Stomach (tissue), 4 donors: ENCODE data around the gene RGS19.

Experiments
- EP300 ChIP-seq: sonication (generic); formaldehyde crosslinking; IDR thresholded peaks from one replicate; pipeline ENCODE4 v1.6.1; 2017; ENCODE audit warnings: antibody characterized with exemption
- POLR2A ChIP-seq, 4 donors: fragments of 450-650 bp; IDR thresholded peaks; one replicate each; pipeline ENCODE4 v1.6.1; 2016; ENCODE audit warnings: antibody characterized with exemption in 4 of 4, control low read depth in 2 of 4, mild to moderate bottlenecking in 1 of 4, moderate library complexity in 1 of 4
- POLR2AphosphoS5 ChIP-seq, 3 donors: sonication (generic); formaldehyde crosslinking; IDR thresholded peaks; one replicate each; pipeline ENCODE4 v1.6.1; 2016; ENCODE audit warnings: antibody characterized with exemption in 3 of 3
- TF ChIP-seq, protein P1 (sequence below), 7 experiments: fragments of 450-650 bp in 4 of 7; fragments of 200-600 bp in 3 of 7; sonication (generic) in 3 of 7; IDR thresholded peaks; one replicate each; pipeline ENCODE4 v1.5.1; 2016 to 2019; ENCODE audit warnings: antibody characterized with exemption in 7 of 7, control low read depth in 2 of 7, mild to moderate bottlenecking in 1 of 7

DNA sequence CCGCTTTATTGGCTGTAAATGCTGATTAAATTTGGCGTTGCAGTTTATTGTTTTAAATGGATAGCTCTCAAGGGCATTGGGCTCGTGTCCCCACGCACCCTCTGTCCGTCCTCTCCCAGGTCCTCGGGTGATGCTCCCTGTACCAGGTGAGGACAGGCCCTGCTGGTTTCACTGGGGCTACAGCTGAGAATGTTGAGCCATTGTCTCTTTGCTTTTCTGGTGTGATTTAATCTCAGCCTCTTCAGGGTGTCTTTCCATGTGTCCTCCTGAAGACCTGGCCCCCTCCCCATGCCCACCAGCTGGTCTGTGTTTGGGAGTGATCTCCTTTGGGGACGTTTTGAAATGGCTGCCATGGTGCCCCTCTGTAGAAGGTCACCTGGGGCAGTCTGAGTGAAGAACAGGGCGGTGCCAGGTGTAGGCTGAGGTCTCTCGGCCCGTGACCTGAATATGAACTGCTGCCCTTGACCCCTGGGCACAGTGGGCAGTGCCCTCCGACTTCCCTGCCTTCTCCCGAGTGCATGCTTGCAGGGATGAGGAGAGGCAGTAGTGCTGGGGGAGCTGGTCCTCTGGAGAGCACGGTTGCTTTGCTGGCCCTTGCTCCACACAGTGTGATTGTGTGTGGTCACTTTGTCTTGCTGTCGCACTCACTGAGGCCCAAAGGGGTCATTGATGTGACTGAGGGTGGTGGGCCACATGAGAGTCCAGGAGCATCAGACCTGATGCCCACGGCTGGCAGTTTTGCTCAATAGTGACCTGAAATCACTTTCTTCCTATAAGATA lies 55.8 kb downstream of the RGS19 start:
- TF ChIP-seq, protein P1, sequence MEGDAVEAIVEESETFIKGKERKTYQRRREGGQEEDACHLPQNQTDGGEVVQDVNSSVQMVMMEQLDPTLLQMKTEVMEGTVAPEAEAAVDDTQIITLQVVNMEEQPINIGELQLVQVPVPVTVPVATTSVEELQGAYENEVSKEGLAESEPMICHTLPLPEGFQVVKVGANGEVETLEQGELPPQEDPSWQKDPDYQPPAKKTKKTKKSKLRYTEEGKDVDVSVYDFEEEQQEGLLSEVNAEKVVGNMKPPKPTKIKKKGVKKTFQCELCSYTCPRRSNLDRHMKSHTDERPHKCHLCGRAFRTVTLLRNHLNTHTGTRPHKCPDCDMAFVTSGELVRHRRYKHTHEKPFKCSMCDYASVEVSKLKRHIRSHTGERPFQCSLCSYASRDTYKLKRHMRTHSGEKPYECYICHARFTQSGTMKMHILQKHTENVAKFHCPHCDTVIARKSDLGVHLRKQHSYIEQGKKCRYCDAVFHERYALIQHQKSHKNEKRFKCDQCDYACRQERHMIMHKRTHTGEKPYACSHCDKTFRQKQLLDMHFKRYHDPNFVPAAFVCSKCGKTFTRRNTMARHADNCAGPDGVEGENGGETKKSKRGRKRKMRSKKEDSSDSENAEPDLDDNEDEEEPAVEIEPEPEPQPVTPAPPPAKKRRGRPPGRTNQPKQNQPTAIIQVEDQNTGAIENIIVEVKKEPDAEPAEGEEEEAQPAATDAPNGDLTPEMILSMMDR (IDR thresholded peaks at IDR 0.05), result no peak
- TF ChIP-seq EP300 (no peak), POLR2AphosphoS5 (IDR thresholded peaks at IDR 0.05) (no peak), POLR2A (IDR thresholded peaks at IDR 0.05) (no peak)
